ENCODE measurements around the gene CFAP299.

The CFAP299 gene

DNA sequence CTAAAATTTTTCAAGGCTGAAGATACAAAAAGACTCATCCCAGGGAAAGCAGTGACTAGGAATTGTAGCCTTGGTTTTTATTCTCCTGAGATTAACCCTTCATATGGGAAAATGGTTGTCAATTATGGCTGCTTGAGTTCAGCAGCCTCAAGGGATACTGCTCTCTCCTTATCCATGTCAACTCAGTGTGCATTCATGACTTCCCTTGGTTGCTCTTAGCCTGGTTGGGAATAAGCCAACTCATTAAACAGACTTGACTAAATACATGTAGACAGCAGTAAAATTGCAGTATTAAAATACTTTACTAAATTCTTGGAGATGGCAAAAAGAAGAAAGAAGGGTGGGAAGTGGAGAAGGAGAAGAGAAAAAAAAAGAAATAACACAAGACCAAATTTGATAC, 650.5 kb downstream of the CFAP299 start:
- Histone ChIP-seq H3K9ac (ENCODE audit: low read length) (no peak overlapping the region), H3K4me3 (ENCODE audit: insufficient read depth, low read length, poor library complexity, severe bottlenecking) (no peak overlapping the region), H2AFZ (ENCODE audit: low read depth, low read length, severe bottlenecking) (no peak overlapping the region), H3K4me2 (ENCODE audit: low read depth, low read length, poor library complexity, severe bottlenecking) (no peak overlapping the region), H3K9me3 (ENCODE audit: insufficient read depth, low read length) (no peaks in the 10 kb centered on the region), H3K36me3 (ENCODE audit: low read length) (no peaks in the 10 kb centered on the region), H3K79me2 (ENCODE audit: insufficient read depth, low read length) (no peaks in the 10 kb centered on the region), H3K27me3 (ENCODE audit: low read length) (no peaks in the 10 kb centered on the region), H3F3A (ENCODE audit: insufficient read depth) (peaks cover 1% of the 10 kb centered on the region; the same call in 1 of the 2 replicates), H4K20me1 (ENCODE audit: low read depth, low read length) (no peaks in the 10 kb centered on the region), H3K9me2 (replicated peaks; ENCODE audit: insufficient read depth, low read length) (no peaks in the 10 kb centered on the region), H3K27ac (ENCODE audit: low read depth, low read length) (no peak overlapping the region)
- TF ChIP-seq, protein P1, sequence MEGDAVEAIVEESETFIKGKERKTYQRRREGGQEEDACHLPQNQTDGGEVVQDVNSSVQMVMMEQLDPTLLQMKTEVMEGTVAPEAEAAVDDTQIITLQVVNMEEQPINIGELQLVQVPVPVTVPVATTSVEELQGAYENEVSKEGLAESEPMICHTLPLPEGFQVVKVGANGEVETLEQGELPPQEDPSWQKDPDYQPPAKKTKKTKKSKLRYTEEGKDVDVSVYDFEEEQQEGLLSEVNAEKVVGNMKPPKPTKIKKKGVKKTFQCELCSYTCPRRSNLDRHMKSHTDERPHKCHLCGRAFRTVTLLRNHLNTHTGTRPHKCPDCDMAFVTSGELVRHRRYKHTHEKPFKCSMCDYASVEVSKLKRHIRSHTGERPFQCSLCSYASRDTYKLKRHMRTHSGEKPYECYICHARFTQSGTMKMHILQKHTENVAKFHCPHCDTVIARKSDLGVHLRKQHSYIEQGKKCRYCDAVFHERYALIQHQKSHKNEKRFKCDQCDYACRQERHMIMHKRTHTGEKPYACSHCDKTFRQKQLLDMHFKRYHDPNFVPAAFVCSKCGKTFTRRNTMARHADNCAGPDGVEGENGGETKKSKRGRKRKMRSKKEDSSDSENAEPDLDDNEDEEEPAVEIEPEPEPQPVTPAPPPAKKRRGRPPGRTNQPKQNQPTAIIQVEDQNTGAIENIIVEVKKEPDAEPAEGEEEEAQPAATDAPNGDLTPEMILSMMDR (IDR thresholded peaks at IDR 0.05; ENCODE audit: insufficient read depth, low read length, poor library complexity, severe bottlenecking) = no peak
- no peak for TF ChIP-seq EZH2phosphoT487 (conservative IDR thresholded peaks at IDR 0.05; ENCODE audit: low read length)

DNA sequence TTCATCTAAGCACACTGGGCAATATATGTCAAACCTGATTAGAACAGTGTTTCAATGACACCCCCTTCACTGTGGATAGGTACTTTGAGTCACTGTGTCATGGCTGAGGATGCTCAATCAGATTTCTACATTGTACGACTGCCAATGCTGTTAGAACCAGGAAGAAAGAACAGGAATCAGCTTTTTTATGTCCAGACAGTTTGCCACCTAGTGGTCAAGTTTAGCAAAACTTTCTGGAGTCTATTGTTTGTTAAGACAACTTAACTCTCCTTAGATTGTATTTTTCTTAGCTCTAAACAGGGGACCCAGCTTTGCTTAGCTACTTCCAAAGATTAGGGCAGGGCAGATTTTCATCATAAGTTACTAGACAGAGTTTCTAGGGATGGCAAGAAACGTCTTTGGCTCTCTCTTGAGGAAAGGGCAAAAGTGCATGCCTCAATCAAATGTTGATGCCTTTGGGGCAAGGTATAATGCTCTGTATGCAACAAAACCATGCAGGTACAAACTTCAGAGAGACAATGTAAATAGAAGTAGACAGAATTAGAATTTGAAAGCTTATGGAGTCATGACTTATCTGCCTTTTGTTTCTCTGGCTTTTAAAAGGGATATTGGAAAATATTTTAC, 654.5 kb downstream of the CFAP299 start:
- H3K36me3 ChIP-seq (ENCODE audit: low read length) = no peaks in the 10 kb centered on the region
- TF ChIP-seq, protein P1 (IDR thresholded peaks at IDR 0.05; ENCODE audit: insufficient read depth, low read length, poor library complexity, severe bottlenecking) = peak; percentile 27
- no peak for TF ChIP-seq EZH2phosphoT487 (conservative IDR thresholded peaks at IDR 0.05; ENCODE audit: low read length)
- H3K27ac ChIP-seq (ENCODE audit: low read depth, low read length) = peak overlapping the region; percentile 86
- peaks cover 23% of the 10 kb centered on the region; the same call in 1 of the 2 replicates for H3F3A ChIP-seq (ENCODE audit: insufficient read depth)
- H2AFZ ChIP-seq (ENCODE audit: low read depth, low read length, severe bottlenecking) = peak overlapping the region; percentile 3
- no peaks in the 10 kb centered on the region for H4K20me1 ChIP-seq (ENCODE audit: low read depth, low read length)
- no peaks in the 10 kb centered on the region for H3K9me2 ChIP-seq (replicated peaks; ENCODE audit: insufficient read depth, low read length)
- no peaks in the 10 kb centered on the region for H3K9me3 ChIP-seq (ENCODE audit: insufficient read depth, low read length)
- H3K9ac ChIP-seq (ENCODE audit: low read length) = peak overlapping the region; percentile 27
- H3K4me2 ChIP-seq (ENCODE audit: low read depth, low read length, poor library complexity, severe bottlenecking) = peak overlapping the region; percentile 63
- no peaks in the 10 kb centered on the region for H3K79me2 ChIP-seq (ENCODE audit: insufficient read depth, low read length)
- H3K4me3 ChIP-seq (ENCODE audit: insufficient read depth, low read length, poor library complexity, severe bottlenecking) = no peak overlapping the region
- H3K27me3 ChIP-seq (ENCODE audit: low read length) = no peaks in the 10 kb centered on the region

DNA sequence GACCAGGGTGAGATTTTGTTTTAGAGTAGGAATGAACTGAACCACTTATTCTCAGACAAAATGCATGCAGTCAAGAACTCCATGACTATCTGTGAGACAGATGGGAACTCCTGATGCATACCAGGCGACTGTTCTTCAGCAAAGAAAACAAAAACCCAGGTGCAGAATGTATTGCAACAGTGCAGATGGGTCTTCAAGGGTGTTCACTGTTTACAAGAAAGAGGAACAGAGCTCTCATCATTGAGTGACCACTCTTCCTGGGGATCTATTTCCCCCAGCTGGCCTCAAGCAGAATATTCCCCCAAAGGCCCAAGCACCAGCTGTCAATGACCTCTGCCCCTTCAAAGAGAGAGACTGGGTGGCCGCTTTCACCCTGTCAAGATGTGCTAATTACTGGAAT, 655.3 kb downstream of the CFAP299 start:
- Histone ChIP-seq H3K4me2 (ENCODE audit: low read depth, low read length, poor library complexity, severe bottlenecking) (peak overlapping the region; percentile 63), H3K79me2 (ENCODE audit: insufficient read depth, low read length) (no peaks in the 10 kb centered on the region), H3K9me2 (replicated peaks; ENCODE audit: insufficient read depth, low read length) (no peaks in the 10 kb centered on the region), H3K4me3 (ENCODE audit: insufficient read depth, low read length, poor library complexity, severe bottlenecking) (peak overlapping the region; percentile 23), H3K9ac (ENCODE audit: low read length) (peak overlapping the region; percentile 27), H3K9me3 (ENCODE audit: insufficient read depth, low read length) (no peaks in the 10 kb centered on the region), H3F3A (ENCODE audit: insufficient read depth) (peaks cover 23% of the 10 kb centered on the region; the same call in 1 of the 2 replicates), H3K36me3 (ENCODE audit: low read length) (no peaks in the 10 kb centered on the region), H3K27ac (ENCODE audit: low read depth, low read length) (peak overlapping the region; percentile 86), H3K27me3 (ENCODE audit: low read length) (no peaks in the 10 kb centered on the region), H4K20me1 (ENCODE audit: low read depth, low read length) (no peaks in the 10 kb centered on the region), H2AFZ (ENCODE audit: low read depth, low read length, severe bottlenecking) (no peak overlapping the region)
- TF ChIP-seq, protein P1 (IDR thresholded peaks at IDR 0.05; ENCODE audit: insufficient read depth, low read length, poor library complexity, severe bottlenecking) = no peak
- no peak for TF ChIP-seq EZH2phosphoT487 (conservative IDR thresholded peaks at IDR 0.05; ENCODE audit: low read length)
